Measurements from ENCODE around the gene NUP35.
A peak's percentile ranks its signal among the peaks of the same experiment; 100 is the strongest.

NUP35 gene

GRCh38 chr2:183113630-183114029 lies 10.6 kb upstream of the NUP35 start:
- ChIA-PET POLR2A (no interaction called here), CTCF (no interaction called here)
- Histone ChIP-seq H3K27ac (ENCODE audit: insufficient read depth in 1 of 2, low read depth in 1 of 2, low read length in 2 of 2, poor library complexity in 1 of 2, severe bottlenecking in 2 of 2) (no peak overlapping the region), H3K4me1 (ENCODE audit: control extremely low read depth in 1 of 4, control insufficient read depth in 4 of 4, insufficient read depth in 4 of 4, low read length in 3 of 4) (no peaks in the 10 kb centered on the region), H3K27me3 (replicated peaks in 2 of 5; ENCODE audit: control insufficient read depth in 4 of 5, insufficient read depth in 5 of 5, low read length in 4 of 5) (no peaks in the 10 kb centered on the region), H3K9me3 (ENCODE audit: control extremely low read depth in 1 of 5, control insufficient read depth in 4 of 5, insufficient read depth in 2 of 5, low read depth in 1 of 5, low read length in 4 of 5) (no peaks in the 10 kb centered on the region), H3K36me3 (ENCODE audit: control insufficient read depth in 4 of 4, insufficient read depth in 4 of 4, low read length in 3 of 4) (no peaks in the 10 kb centered on the region), H3K4me3 (ENCODE audit: control insufficient read depth in 1 of 7, extremely low read depth in 1 of 7, insufficient read depth in 4 of 7, low read depth in 2 of 7, low read length in 6 of 7) (no peak overlapping the region)
- DNase-seq = no peak
- WGBS (ENCODE audit: insufficient coverage) = 71% methylated on average over 2 of the region's 2 CpGs

GRCh38 chr2:183117226-183117625 lies 7.0 kb upstream of the NUP35 start:
- H3K27me3 ChIP-seq (replicated peaks in 2 of 5; ENCODE audit: control insufficient read depth in 4 of 5, insufficient read depth in 5 of 5, low read length in 4 of 5) = no peaks in the 10 kb centered on the region
- no peaks in the 10 kb centered on the region for H3K4me1 ChIP-seq (ENCODE audit: control extremely low read depth in 1 of 4, control insufficient read depth in 4 of 4, insufficient read depth in 4 of 4, low read length in 3 of 4)
- no peaks in the 10 kb centered on the region for H3K36me3 ChIP-seq (ENCODE audit: control insufficient read depth in 4 of 4, insufficient read depth in 4 of 4, low read length in 3 of 4)
- DNase-seq = peak in 1 of 3 donors; percentile 8
- 100% methylated on average over 1 of the region's 3 CpGs for WGBS (ENCODE audit: insufficient coverage)
- no peak overlapping the region for H3K27ac ChIP-seq (ENCODE audit: insufficient read depth in 1 of 2, low read depth in 1 of 2, low read length in 2 of 2, poor library complexity in 1 of 2, severe bottlenecking in 2 of 2)
- CTCF ChIA-PET = no interaction called here
- H3K4me3 ChIP-seq (ENCODE audit: control insufficient read depth in 1 of 7, extremely low read depth in 1 of 7, insufficient read depth in 4 of 7, low read depth in 2 of 7, low read length in 6 of 7) = no peak overlapping the region
- H3K9me3 ChIP-seq (ENCODE audit: control extremely low read depth in 1 of 5, control insufficient read depth in 4 of 5, insufficient read depth in 2 of 5, low read depth in 1 of 5, low read length in 4 of 5) = no peaks in the 10 kb centered on the region
- POLR2A ChIA-PET = no interaction called here

- peak overlapping the region; percentile 72 to 88 for H3K27ac ChIP-seq (ENCODE audit: insufficient read depth in 1 of 2, low read depth in 1 of 2, low read length in 2 of 2, poor library complexity in 1 of 2, severe bottlenecking in 2 of 2)
- DNase-seq = peak in 2 of 3 donors; percentile 28 to 36
- POLR2A ChIA-PET = no interaction called here
- peaks cover 0 to 2% (median 0%) of the 10 kb centered on the region in 4 experiments for H3K36me3 ChIP-seq (ENCODE audit: control insufficient read depth in 4 of 4, insufficient read depth in 4 of 4, low read length in 3 of 4)
- peak overlapping the region in 6 of 7 experiments; percentile 89 to 100 (median 94) for H3K4me3 ChIP-seq (ENCODE audit: control insufficient read depth in 1 of 7, extremely low read depth in 1 of 7, insufficient read depth in 4 of 7, low read depth in 2 of 7, low read length in 6 of 7)
- no peaks in the 10 kb centered on the region for H3K9me3 ChIP-seq (ENCODE audit: control extremely low read depth in 1 of 5, control insufficient read depth in 4 of 5, insufficient read depth in 2 of 5, low read depth in 1 of 5, low read length in 4 of 5)
- peaks cover 5 to 26% (median 14%) of the 10 kb centered on the region in 4 experiments for H3K4me1 ChIP-seq (ENCODE audit: control extremely low read depth in 1 of 4, control insufficient read depth in 4 of 4, insufficient read depth in 4 of 4, low read length in 3 of 4)
- CTCF ChIA-PET = interaction anchor here (0.6 to 1.6 kb wide), 2 partner anchors 11 to 15 kb away, joined by 3 to 4 read pairs; no protein-coding TSS in a partner anchor
- WGBS (ENCODE audit: insufficient coverage) = no CpG with 5 or more reads among the region's 17 CpGs
- no peaks in the 10 kb centered on the region for H3K27me3 ChIP-seq (replicated peaks in 2 of 5; ENCODE audit: control insufficient read depth in 4 of 5, insufficient read depth in 5 of 5, low read length in 4 of 5)
Observed at GRCh38 chr2:183123117-183123958, 905 bp upstream of the NUP35 start.

GRCh38 chr2:183123959-183124221 lies 353 bp upstream of the NUP35 start:
- 0% methylated on average over 3 of the region's 7 CpGs for WGBS (ENCODE audit: insufficient coverage)
- DNase-seq = no peak
- peaks cover 5 to 26% (median 14%) of the 10 kb centered on the region in 4 experiments for H3K4me1 ChIP-seq (ENCODE audit: control extremely low read depth in 1 of 4, control insufficient read depth in 4 of 4, insufficient read depth in 4 of 4, low read length in 3 of 4)
- ChIA-PET POLR2A (no interaction called here), CTCF (interaction anchor here (0.6 to 1.6 kb wide), 2 partner anchors 10 to 14 kb away, joined by 3 to 4 read pairs; no protein-coding TSS in a partner anchor)
- no peaks in the 10 kb centered on the region for H3K27me3 ChIP-seq (replicated peaks in 2 of 5; ENCODE audit: control insufficient read depth in 4 of 5, insufficient read depth in 5 of 5, low read length in 4 of 5)
- peaks cover 0 to 2% (median 0%) of the 10 kb centered on the region in 4 experiments for H3K36me3 ChIP-seq (ENCODE audit: control insufficient read depth in 4 of 4, insufficient read depth in 4 of 4, low read length in 3 of 4)
- H3K9me3 ChIP-seq (ENCODE audit: control extremely low read depth in 1 of 5, control insufficient read depth in 4 of 5, insufficient read depth in 2 of 5, low read depth in 1 of 5, low read length in 4 of 5) = no peaks in the 10 kb centered on the region
- H3K4me3 ChIP-seq (ENCODE audit: control insufficient read depth in 1 of 7, extremely low read depth in 1 of 7, insufficient read depth in 4 of 7, low read depth in 2 of 7, low read length in 6 of 7) = peak overlapping the region; percentile 89 to 100 (median 94)
- H3K27ac ChIP-seq (ENCODE audit: insufficient read depth in 1 of 2, low read depth in 1 of 2, low read length in 2 of 2, poor library complexity in 1 of 2, severe bottlenecking in 2 of 2) = peak overlapping the region; percentile 72 to 88

GRCh38 chr2:183124957-183125255 lies 663 bp downstream of the NUP35 start:
- peaks cover 5 to 26% (median 14%) of the 10 kb centered on the region in 4 experiments for H3K4me1 ChIP-seq (ENCODE audit: control extremely low read depth in 1 of 4, control insufficient read depth in 4 of 4, insufficient read depth in 4 of 4, low read length in 3 of 4)
- peak overlapping the region; percentile 72 to 88 for H3K27ac ChIP-seq (ENCODE audit: insufficient read depth in 1 of 2, low read depth in 1 of 2, low read length in 2 of 2, poor library complexity in 1 of 2, severe bottlenecking in 2 of 2)
- 0% methylated on average over 2 of the region's 10 CpGs for WGBS (ENCODE audit: insufficient coverage)
- no peak for DNase-seq
- peak overlapping the region; percentile 89 to 100 (median 94) for H3K4me3 ChIP-seq (ENCODE audit: control insufficient read depth in 1 of 7, extremely low read depth in 1 of 7, insufficient read depth in 4 of 7, low read depth in 2 of 7, low read length in 6 of 7)
- no peaks in the 10 kb centered on the region for H3K27me3 ChIP-seq (replicated peaks in 2 of 5; ENCODE audit: control insufficient read depth in 4 of 5, insufficient read depth in 5 of 5, low read length in 4 of 5)
- peaks cover 0 to 6% (median 4%) of the 10 kb centered on the region in 4 experiments for H3K36me3 ChIP-seq (ENCODE audit: control insufficient read depth in 4 of 4, insufficient read depth in 4 of 4, low read length in 3 of 4)
- CTCF ChIA-PET = interaction anchor here (1.3 kb wide), 1 partner anchor 89 kb away, joined by 3 read pairs; no protein-coding TSS in a partner anchor
- POLR2A ChIA-PET = no interaction called here
- no peaks in the 10 kb centered on the region for H3K9me3 ChIP-seq (ENCODE audit: control extremely low read depth in 1 of 5, control insufficient read depth in 4 of 5, insufficient read depth in 2 of 5, low read depth in 1 of 5, low read length in 4 of 5)

- no peak for DNase-seq
- Histone ChIP-seq H3K4me3 (ENCODE audit: control insufficient read depth in 1 of 7, extremely low read depth in 1 of 7, insufficient read depth in 4 of 7, low read depth in 2 of 7, low read length in 6 of 7) (peak overlapping the region in 3 of 7 experiments; percentile 90 to 95 (median 94)), H3K4me1 (ENCODE audit: control extremely low read depth in 1 of 4, control insufficient read depth in 4 of 4, insufficient read depth in 4 of 4, low read length in 3 of 4) (peaks cover 5 to 26% (median 14%) of the 10 kb centered on the region in 4 experiments), H3K36me3 (ENCODE audit: control insufficient read depth in 4 of 4, insufficient read depth in 4 of 4, low read length in 3 of 4) (peaks cover 0 to 14% (median 9%) of the 10 kb centered on the region in 4 experiments), H3K27me3 (replicated peaks in 2 of 5; ENCODE audit: control insufficient read depth in 4 of 5, insufficient read depth in 5 of 5, low read length in 4 of 5) (no peaks in the 10 kb centered on the region), H3K27ac (ENCODE audit: insufficient read depth in 1 of 2, low read depth in 1 of 2, low read length in 2 of 2, poor library complexity in 1 of 2, severe bottlenecking in 2 of 2) (peak overlapping the region in 1 of 2 experiments; percentile 88), H3K9me3 (ENCODE audit: control extremely low read depth in 1 of 5, control insufficient read depth in 4 of 5, insufficient read depth in 2 of 5, low read depth in 1 of 5, low read length in 4 of 5) (no peaks in the 10 kb centered on the region)
- WGBS (ENCODE audit: insufficient coverage) = 60% methylated on average over 4 of the region's 11 CpGs
- ChIA-PET CTCF (interaction anchor here (1.3 kb wide), 1 partner anchor 89 kb away, joined by 3 read pairs; no protein-coding TSS in a partner anchor), POLR2A (no interaction called here)
Observed at GRCh38 chr2:183125659-183126341, 1.6 kb downstream of the NUP35 start.

GRCh38 chr2:183126635-183127034 lies 2.4 kb downstream of the NUP35 start:
- no peak overlapping the region for H3K27ac ChIP-seq (ENCODE audit: insufficient read depth in 1 of 2, low read depth in 1 of 2, low read length in 2 of 2, poor library complexity in 1 of 2, severe bottlenecking in 2 of 2)
- peaks cover 5 to 26% (median 14%) of the 10 kb centered on the region in 4 experiments for H3K4me1 ChIP-seq (ENCODE audit: control extremely low read depth in 1 of 4, control insufficient read depth in 4 of 4, insufficient read depth in 4 of 4, low read length in 3 of 4)
- H3K27me3 ChIP-seq (replicated peaks in 2 of 5; ENCODE audit: control insufficient read depth in 4 of 5, insufficient read depth in 5 of 5, low read length in 4 of 5) = no peaks in the 10 kb centered on the region
- no peak for DNase-seq
- WGBS (ENCODE audit: insufficient coverage) = no CpG with 5 or more reads among the region's 2 CpGs
- ChIA-PET POLR2A (no interaction called here), CTCF (interaction anchor here (0.7 to 1.1 kb wide), 2 partner anchors 29 to 91 kb away, joined by 3 read pairs; no protein-coding TSS in a partner anchor)
- no peaks in the 10 kb centered on the region for H3K9me3 ChIP-seq (ENCODE audit: control extremely low read depth in 1 of 5, control insufficient read depth in 4 of 5, insufficient read depth in 2 of 5, low read depth in 1 of 5, low read length in 4 of 5)
- H3K4me3 ChIP-seq (ENCODE audit: control insufficient read depth in 1 of 7, extremely low read depth in 1 of 7, insufficient read depth in 4 of 7, low read depth in 2 of 7, low read length in 6 of 7) = no peak overlapping the region
- H3K36me3 ChIP-seq (ENCODE audit: control insufficient read depth in 4 of 4, insufficient read depth in 4 of 4, low read length in 3 of 4) = peaks cover 0 to 17% (median 11%) of the 10 kb centered on the region in 4 experiments
